Eye (tissue), 1 donor: ENCODE results near the gene CLNK.

Experiments
- DNase-seq: peaks from one replicate; pipeline ENCODE4 v3.0.0-alpha.2; 2015

Gene CLNK

GRCh38 chr4:10441512-10441911, 243.1 kb downstream of the CLNK start:
- no peak for DNase-seq

DNA sequence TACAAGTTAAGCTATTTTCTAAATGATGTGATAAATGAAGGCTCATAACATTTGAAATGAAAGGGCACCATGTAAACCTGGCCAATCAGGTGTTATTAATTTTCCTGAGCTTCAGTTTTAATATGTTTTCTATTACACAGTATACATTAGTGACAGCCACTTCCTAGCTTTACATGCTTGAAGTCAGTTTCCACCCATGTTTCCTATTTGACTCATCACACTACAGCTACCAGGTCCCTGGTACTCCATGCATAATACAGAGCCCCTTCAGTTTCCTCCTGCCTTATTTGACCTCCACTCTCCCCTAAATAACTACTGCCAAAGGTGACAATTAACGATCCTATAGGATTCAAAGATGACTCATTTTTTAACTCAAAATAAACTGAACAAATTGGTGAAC, 245.6 kb downstream of the CLNK start:
- no peak for DNase-seq

GRCh38 chr4:10437735-10438134, 246.8 kb downstream of the CLNK start:
- no peak for DNase-seq
